Right lung (tissue), 5 donors: Measurements from ENCODE around the gene EFHC1. TPM values are rescaled to one million over a fixed set of nuclear protein-coding genes. Genes with fewer than 3 reads are reported as not detected.

Source experiments
- DNase-seq, 2 donors: peaks; one replicate each; pipeline ENCODE4 v3.0.0-alpha.2; 2013
- polyA plus RNA-seq, 5 donors: library from polyadenylated mRNA; unstranded; fragments of 120-200 nt; gene quantifications; one replicate each; pipeline versions ENCODE4 v1.2.1 to v1.2.3, GENCODE V29; 2013; ENCODE audit warnings: inconsistent platforms in 1 of 5, low replicate concordance in 1 of 5; ENCODE audit not compliant: insufficient read length in 5 of 5, insufficient read depth in 1 of 5

Gene EFHC1
- polyA plus RNA-seq, 5 donors = 43.3 to 70.9 (median 62.1) TPM

- no peak for DNase-seq
Observed at GRCh38 chr6:52538252-52538900, 118.2 kb downstream of the EFHC1 start.

- no peak for DNase-seq
Observed at GRCh38 chr6:52538901-52539354, 118.8 kb downstream of the EFHC1 start.

- no peak for DNase-seq
Observed at GRCh38 chr6:52539607-52540006, 119.5 kb downstream of the EFHC1 start.

- DNase-seq = no peak
Observed at GRCh38 chr6:52540286-52540902, 120.3 kb downstream of the EFHC1 start.

GRCh38 chr6:52541135-52541534, 121.0 kb downstream of the EFHC1 start:
- DNase-seq = no peak

GRCh38 chr6:52543262-52543661, 123.1 kb downstream of the EFHC1 start:
- DNase-seq = no peak

- DNase-seq = no peak
Observed at GRCh38 chr6:52543729-52544601, 123.8 kb downstream of the EFHC1 start.

- no peak for DNase-seq
Observed at GRCh38 chr6:52544602-52545405, 124.7 kb downstream of the EFHC1 start.

- no peak for DNase-seq
Observed at GRCh38 chr6:52545406-52546119, 125.4 kb downstream of the EFHC1 start.

- no peak for DNase-seq
Observed at GRCh38 chr6:52546192-52546591, 126.0 kb downstream of the EFHC1 start.

GRCh38 chr6:52546678-52547077, 126.5 kb downstream of the EFHC1 start:
- DNase-seq = no peak

- DNase-seq = no peak
Observed at GRCh38 chr6:52547647-52548352, 127.7 kb downstream of the EFHC1 start.

GRCh38 chr6:52548353-52548713, 128.2 kb downstream of the EFHC1 start:
- DNase-seq = no peak

- no peak for DNase-seq
Observed at GRCh38 chr6:52548999-52549398, 128.9 kb downstream of the EFHC1 start.

- no peak for DNase-seq
Observed at GRCh38 chr6:52549428-52549827, 129.3 kb downstream of the EFHC1 start.

- DNase-seq = no peak
Observed at GRCh38 chr6:52550014-52550575, 130.0 kb downstream of the EFHC1 start.

GRCh38 chr6:52550870-52551269, 130.7 kb downstream of the EFHC1 start:
- no peak for DNase-seq

GRCh38 chr6:52551483-52552277, 131.5 kb downstream of the EFHC1 start:
- DNase-seq = peak; percentile 57 to 63

- no peak for DNase-seq
Observed at GRCh38 chr6:52552278-52552643, 132.1 kb downstream of the EFHC1 start.
